Liver (tissue), 3 donors: ENCODE results near the gene FRZB.

ENCODE experiments used
- CTCF ChIP-seq: fragments of 150-350 bp; IDR thresholded peaks from 2 replicates; pipeline ENCODE4 v1.5.1; 2017; ENCODE audit warnings: improper control_type of control experiment, low read depth, low read length; ENCODE audit not compliant: missing input control
- GABPA ChIP-seq, 2 donors: IDR thresholded peaks in 1 of 2; conservative IDR thresholded peaks in 1 of 2; 2 replicates each; pipeline ENCODE4 v1.6.1; 2016; ENCODE audit warnings: antibody characterized with exemption in 2 of 2, mild to moderate bottlenecking in 1 of 2, moderate library complexity in 1 of 2
- HNF4G ChIP-seq: IDR thresholded peaks from 2 replicates; pipeline ENCODE4 v1.6.1; 2016; ENCODE audit warnings: antibody characterized with exemption
- JUND ChIP-seq, 2 donors: IDR thresholded peaks; 2 replicates each; pipeline ENCODE4 v1.6.1; 2016; ENCODE audit warnings: antibody characterized with exemption in 2 of 2
- TF ChIP-seq, protein P1 (sequence below): IDR thresholded peaks from 2 replicates; pipeline ENCODE4 v1.6.1; 2016; ENCODE audit warnings: antibody characterized with exemption
- donor health status: healthy.
- donor health status: healthy.

- no peak for TF ChIP-seq GABPA (IDR thresholded peaks at IDR 0.05 in 1 of 2, conservative IDR thresholded peaks at IDR 0.05 in 1 of 2)
- no peak for TF ChIP-seq CTCF
- no peak for TF ChIP-seq HNF4G
- TF ChIP-seq JUND (IDR thresholded peaks at IDR 0.05), result no peak
- TF ChIP-seq, protein P1, sequence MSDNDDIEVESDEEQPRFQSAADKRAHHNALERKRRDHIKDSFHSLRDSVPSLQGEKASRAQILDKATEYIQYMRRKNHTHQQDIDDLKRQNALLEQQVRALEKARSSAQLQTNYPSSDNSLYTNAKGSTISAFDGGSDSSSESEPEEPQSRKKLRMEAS, result no peak
Measured at GRCh38 chr2:182898718-182899117, 32.3 kb upstream of the FRZB start.
